H1 (cell line): Measurements from ENCODE around the gene SFMBT2. TPM values are rescaled to one million over a fixed set of nuclear protein-coding genes. Genes with fewer than 3 reads are reported as not detected.

ENCODE experiments used
- CTCF ChIA-PET: fragments of 300-600 bp; sonication (Branson Sonifier 250); formaldehyde crosslinking; loops from one replicate; lab custom pipeline; 2021; ENCODE audit not compliant: partially characterized antibody; lab: Charles Lee
- POLR2A ChIA-PET: fragments of 300-600 bp; sonication (Branson Sonifier 250); formaldehyde crosslinking; loops from one replicate; lab custom pipeline; 2021; ENCODE audit warnings: inconsistent platforms; ENCODE audit not compliant: partially characterized antibody; lab: Charles Lee
- DNase-seq, 2 experiments: peaks; one replicate each; pipeline versions ENCODE4 v3.0.0 to v3.0.0-alpha.2; 2010 to 2022; ENCODE audit warnings: low spot score in 2 of 2, low read depth in 1 of 2, mixed read lengths in 1 of 2
- FAIRE-seq: peaks from 2 replicates; lab custom pipeline; 2011; peaks lifted over from hg19 to GRCh38; lab: Jason Lieb, UNC
- H2AFZ ChIP-seq: 2 replicates; pipeline ENCODE4 v1.8.1; 2012; ENCODE audit warnings: low read length, inconsistent platforms
- H2AK5ac ChIP-seq: 2 replicates; pipeline ENCODE4 v1.6.1; 2013; ENCODE audit warnings: low read depth, low read length
- H2BK120ac ChIP-seq: replicated peaks from 2 replicates; pipeline ENCODE3; 2013; ENCODE audit warnings: low read depth, low read length, inconsistent platforms
- H2BK12ac ChIP-seq: 2 replicates; pipeline ENCODE4 v1.6.1; 2013; ENCODE audit warnings: low read depth, low read length
- H2BK15ac ChIP-seq: 2 replicates; pipeline ENCODE4 v1.6.1; 2013; ENCODE audit warnings: low read length
- H2BK20ac ChIP-seq: 2 replicates; pipeline ENCODE4 v1.6.1; 2013; ENCODE audit warnings: low read length
- H2BK5ac ChIP-seq: 2 replicates; pipeline ENCODE4 v1.6.1; 2013; ENCODE audit warnings: low read depth, low read length
- H3K14ac ChIP-seq: 2 replicates; pipeline ENCODE4 v1.6.1; 2013; ENCODE audit warnings: inconsistent platforms; ENCODE audit not compliant: insufficient read length
- H3K18ac ChIP-seq: 2 replicates; pipeline ENCODE4 v1.6.1; 2013; ENCODE audit warnings: low read length; ENCODE audit errors: extremely low read depth
- H3K23ac ChIP-seq: 2 replicates; pipeline ENCODE4 v1.6.1; 2013; ENCODE audit warnings: inconsistent platforms; ENCODE audit not compliant: insufficient read length
- H3K23me2 ChIP-seq: 2 replicates; pipeline ENCODE4 v1.6.1; 2013; ENCODE audit warnings: low read depth, low read length
- H3K27ac ChIP-seq: 2 replicates; pipeline ENCODE4 v1.6.1; 2011; ENCODE audit warnings: low read depth, low read length, inconsistent platforms
- H3K27me3 ChIP-seq, 4 experiments: replicated peaks in 1 of 4; 1 replicate in 1 of 4; 2 replicates in 3 of 4; pipeline versions ENCODE4 v1.6.1 to v1.8.1; 2011 to 2013; ENCODE audit warnings: low read length in 3 of 4, mild to moderate bottlenecking in 3 of 4, inconsistent platforms in 2 of 4, mixed read lengths in 2 of 4, moderate library complexity in 1 of 4; ENCODE audit not compliant: control insufficient read depth in 3 of 4, insufficient read depth in 3 of 4; ENCODE audit errors: extremely low read depth in 1 of 4
- H3K36me3 ChIP-seq, 4 experiments: 2 replicates each; pipeline versions ENCODE4 v1.6.1 to v1.8.1; 2011 to 2013; ENCODE audit warnings: mild to moderate bottlenecking in 4 of 4, low read length in 3 of 4, moderate library complexity in 2 of 4, control low read depth in 1 of 4, inconsistent platforms in 1 of 4; ENCODE audit not compliant: insufficient read depth in 4 of 4, control insufficient read depth in 2 of 4
- H3K4ac ChIP-seq: replicated peaks from 2 replicates; pipeline ENCODE3; 2013; ENCODE audit warnings: low read length, low read depth, mixed read lengths, inconsistent platforms; ENCODE audit not compliant: insufficient read length
- H3K4me1 ChIP-seq, 4 experiments: replicated peaks in 1 of 4; 1 replicate in 1 of 4; 2 replicates in 3 of 4; pipeline versions ENCODE4 v1.6.1 to v1.8.1; 2011 to 2013; ENCODE audit warnings: low read length in 3 of 4, inconsistent platforms in 2 of 4, mixed read lengths in 1 of 4; ENCODE audit not compliant: insufficient read depth in 4 of 4, control insufficient read depth in 3 of 4
- H3K4me2 ChIP-seq, 2 experiments: 2 replicates each; pipeline versions ENCODE4 v1.6.1 to v1.8.1; 2011 to 2013; ENCODE audit warnings: low read depth in 2 of 2, low read length in 2 of 2, control low read depth in 1 of 2, inconsistent platforms in 1 of 2, mild to moderate bottlenecking in 1 of 2; ENCODE audit not compliant: insufficient read depth in 1 of 2
- H3K4me3 ChIP-seq, 4 experiments: fragments of 200-600, 300-600 bp in 1 of 4; sonication (generic), shearing (Covaris generic), sonication (Bioruptor Twin) in 1 of 4; 2 replicates each; pipeline versions ENCODE4 v1.5.1 to v1.8.1; 2011 to 2016; ENCODE audit warnings: low read length in 4 of 4, low read depth in 3 of 4, control low read depth in 2 of 4, inconsistent platforms in 2 of 4, mild to moderate bottlenecking in 2 of 4, mixed read lengths in 1 of 4, moderate library complexity in 1 of 4; ENCODE audit not compliant: insufficient read depth in 2 of 4; ENCODE audit errors: extremely low read depth in 1 of 4
- H3K56ac ChIP-seq: replicated peaks from 2 replicates; pipeline ENCODE3; 2013; ENCODE audit warnings: low read depth, mild to moderate bottlenecking, mixed read lengths, low read length, inconsistent platforms; ENCODE audit not compliant: insufficient read length
- H3K79me1 ChIP-seq: 2 replicates; pipeline ENCODE4 v1.6.1; 2013; ENCODE audit warnings: low read depth, low read length, control low read depth
- H3K79me2 ChIP-seq, 2 experiments: 2 replicates each; pipeline versions ENCODE4 v1.6.1 to v1.8.1; 2012 to 2013; ENCODE audit warnings: low read length in 2 of 2, mild to moderate bottlenecking in 2 of 2, inconsistent platforms in 1 of 2; ENCODE audit not compliant: insufficient read depth in 2 of 2, control insufficient read depth in 1 of 2
- H3K9ac ChIP-seq, 4 experiments: replicated peaks in 1 of 4; 1 replicate in 1 of 4; 2 replicates in 3 of 4; pipeline versions ENCODE4 v1.6.1 to v1.8.1; 2011 to 2013; ENCODE audit warnings: low read depth in 3 of 4, low read length in 3 of 4, control low read depth in 2 of 4, mild to moderate bottlenecking in 2 of 4, moderate library complexity in 2 of 4, inconsistent platforms in 1 of 4; ENCODE audit errors: extremely low read depth in 1 of 4
- H3K9me3 ChIP-seq, 2 experiments: 2 replicates each; pipeline versions ENCODE4 v1.6.1 to v1.8.1; 2012 to 2013; ENCODE audit warnings: mild to moderate bottlenecking in 2 of 2, moderate library complexity in 2 of 2, control low read depth in 1 of 2, inconsistent platforms in 1 of 2, low read depth in 1 of 2, low read length in 1 of 2, mixed read lengths in 1 of 2; ENCODE audit not compliant: insufficient read depth in 2 of 2
- H4K20me1 ChIP-seq, 2 experiments: replicated peaks in 1 of 2; 2 replicates each; pipeline versions ENCODE3 to v1.8.1; 2011 to 2013; ENCODE audit warnings: inconsistent platforms in 2 of 2, low read length in 2 of 2, mild to moderate bottlenecking in 1 of 2; ENCODE audit not compliant: insufficient read depth in 2 of 2, control insufficient read depth in 1 of 2
- H4K5ac ChIP-seq: 2 replicates; pipeline ENCODE4 v1.6.1; 2013; ENCODE audit warnings: low read length, low read depth, mixed read lengths, inconsistent platforms; ENCODE audit not compliant: insufficient read length
- H4K8ac ChIP-seq: 2 replicates; pipeline ENCODE4 v1.8.0; 2013; ENCODE audit warnings: mild to moderate bottlenecking, moderate library complexity, low read length, inconsistent platforms; ENCODE audit not compliant: insufficient read depth; ENCODE audit errors: extremely low read depth
- H4K91ac ChIP-seq: replicated peaks from 2 replicates; pipeline ENCODE3; 2013; ENCODE audit warnings: low read length, mixed read lengths, inconsistent platforms; ENCODE audit not compliant: insufficient read length
- ASH2L ChIP-seq: fragments of 200-600, 300-600 bp; sonication (generic); IDR thresholded peaks from one replicate; pipeline ENCODE4 v1.7.1; 2017; ENCODE audit warnings: low read length
- BACH1 ChIP-seq: IDR thresholded peaks from 2 replicates; pipeline ENCODE4 v1.6.1; 2012; ENCODE audit warnings: low read length, improper control_type of control experiment
- BRCA1 ChIP-seq: IDR thresholded peaks from 2 replicates; pipeline ENCODE4 v1.6.1; 2012; ENCODE audit warnings: low read depth, low read length, improper control_type of control experiment
- CTBP2 ChIP-seq: IDR thresholded peaks from 2 replicates; pipeline ENCODE4 v1.7.0; 2011; ENCODE audit warnings: borderline replicate concordance, mild to moderate bottlenecking, moderate library complexity, mixed read lengths, low read length; ENCODE audit not compliant: insufficient read depth, insufficient read length
- E2F6 ChIP-seq: IDR thresholded peaks from 2 replicates; pipeline ENCODE4 v1.6.1; 2012; ENCODE audit warnings: inconsistent platforms
- EZH2 ChIP-seq: fragments of 200-600 bp; sonication (generic); IDR thresholded peaks from 2 replicates; pipeline ENCODE4 v1.7.1; 2012; ENCODE audit warnings: low read depth, mild to moderate bottlenecking, moderate library complexity, low read length, inconsistent platforms; ENCODE audit not compliant: severe bottlenecking
- JUND ChIP-seq: IDR thresholded peaks from 2 replicates; pipeline ENCODE4 v1.6.1; 2011; ENCODE audit warnings: mild to moderate bottlenecking, improper control_type of control experiment, low read length
- MAX ChIP-seq: IDR thresholded peaks from 2 replicates; pipeline ENCODE4 v1.6.1; 2012; ENCODE audit warnings: inconsistent platforms
- NANOG ChIP-seq: IDR thresholded peaks from 2 replicates; pipeline ENCODE4 v1.6.1; 2011; ENCODE audit warnings: low read length, low read depth, mild to moderate bottlenecking, inconsistent platforms; ENCODE audit not compliant: insufficient read depth, poor library complexity, severe bottlenecking
- POLR2A ChIP-seq, 2 experiments: IDR thresholded peaks; 1 replicate in 1 of 2; 2 replicates in 1 of 2; pipeline ENCODE4 v1.6.1; 2011; ENCODE audit warnings: low read depth in 2 of 2, low read length in 2 of 2, mild to moderate bottlenecking in 2 of 2; ENCODE audit errors: control extremely low read depth in 1 of 2
- RFX5 ChIP-seq: IDR thresholded peaks from 2 replicates; pipeline ENCODE4 v1.6.1; 2011; ENCODE audit warnings: low read depth, low read length, improper control_type of control experiment, borderline replicate concordance
- SAP30 ChIP-seq: fragments of 300-600 bp; sonication (generic); IDR thresholded peaks from 2 replicates; pipeline ENCODE4 v1.7.1; 2012; ENCODE audit warnings: low read length, moderate library complexity, mild to moderate bottlenecking, inconsistent platforms; ENCODE audit not compliant: insufficient read depth, insufficient replicate concordance
- SP2 ChIP-seq: IDR thresholded peaks from 2 replicates; pipeline ENCODE4 v1.6.1; 2012; ENCODE audit warnings: mild to moderate bottlenecking, low read length, inconsistent platforms
- TBP ChIP-seq: IDR thresholded peaks from 2 replicates; pipeline ENCODE4 v1.6.1; 2011; ENCODE audit warnings: low read depth, low read length, improper control_type of control experiment
- WGBS, 2 experiments: shearing (Covaris generic) in 1 of 2; methylation state at CpG; one replicate each; pipeline versions ENCODE4 v1.1.6 to v1.1.7; 2013 to 2015; ENCODE audit warnings: low lambda C conversion rate in 2 of 2, mixed read lengths in 2 of 2, inconsistent platforms in 1 of 2, low coverage in 1 of 2, missing lambda C conversion rate in 1 of 2; ENCODE audit not compliant: insufficient replicate concordance in 2 of 2, insufficient coverage in 1 of 2, insufficient read length in 1 of 2; ENCODE audit errors: extremely low coverage in 1 of 2, missing lambda C conversion rate in 1 of 2; 5-methylcytosine and 5-hydroxymethylcytosine counted together
- polyA plus RNA-seq, 7 experiments: library from polyadenylated mRNA; depleted of rRNA in 3 of 7; stranded (reverse) in 5 of 7; unstranded in 2 of 7; fragments of >200 nt in 5 of 7; fragments of 200-250 nt in 2 of 7; gene quantifications; 1 replicate in 5 of 7; 2 replicates in 1 of 7; 4 replicates in 1 of 7; pipeline versions ENCODE4 v1.2.1 to v1.2.3, GENCODE V29; 2011 to 2013; ENCODE audit warnings: missing spikeins in 2 of 7, mixed read lengths in 2 of 7
- total RNA-seq: library from RNA; stranded (reverse); fragmentation: NEBNext Ultra II Directional; extraction: Animal tissue kit (Norgen Biotek cat#: 25700); gene quantifications from 2 replicates; pipeline ENCODE4 v1.2.1, GENCODE V29; 2021

The SFMBT2 gene
- total and polyA plus RNA-seq, 2 of the 8 experiments (the other 6 are each of a cell fraction or from before 2014, with no cell fraction given) = 2.9 to 11.0 TPM

GRCh38 chr10:7433861-7434260 lies 23.0 kb upstream of the SFMBT2 start:
- no peak overlapping the region for H4K91ac ChIP-seq
- TF ChIP-seq JUND (no peak), POLR2A (IDR thresholded peaks at IDR 0.05; ENCODE audit: control extremely low read depth in 1 of 2, low read depth in 2 of 2, low read length in 2 of 2) (no peak), BRCA1 (no peak), CTBP2 (no peak), E2F6 (no peak), SAP30 (no peak), NANOG (no peak), EZH2 (no peak), SP2 (no peak), ASH2L (no peak), TBP (no peak), MAX (no peak), BACH1 (no peak), RFX5 (no peak)

More at GRCh38 chr10:7433861-7434260, 23.0 kb upstream of the SFMBT2 start:
- Histone ChIP-seq H2AFZ (no peak overlapping the region), H2BK120ac (no peak overlapping the region), H3K9ac (no peak overlapping the region), H3K27me3 (no peaks in the 10 kb centered on the region; a peak in 1 of 7 replicates), H3K9me3 (no peaks in the 10 kb centered on the region), H3K4me1 (peaks cover 0 to 19% (median 6%) of the 10 kb centered on the region in 4 experiments; a peak in 6 of 7 replicates), H2BK5ac (no peak overlapping the region), H2AK5ac (no peak overlapping the region), H3K79me2 (no peaks in the 10 kb centered on the region), H3K79me1 (no peaks in the 10 kb centered on the region), H3K23ac (no peak overlapping the region), H3K14ac (no peak overlapping the region), H2BK15ac (no peak overlapping the region), H3K4me2 (0 out of 4 replicates have a peak overlapping the region, but pooled peaks have one; percentile 6 to 8), H3K4me3 (peak overlapping the region in 1 of 4 experiments; percentile 3; a peak in 1 of 8 replicates), H3K56ac (no peak overlapping the region), H3K27ac (no peak overlapping the region), H2BK20ac (no peak overlapping the region), H3K4ac (no peak overlapping the region), H3K23me2 (no peaks in the 10 kb centered on the region), H4K5ac (no peak overlapping the region), H4K8ac (no peak overlapping the region), H3K18ac (no peak overlapping the region), H2BK12ac (no peak overlapping the region), H4K20me1 (no peaks in the 10 kb centered on the region), H3K36me3 (no peaks in the 10 kb centered on the region)
- FAIRE-seq (no peak), DNase-seq (no peak)
- 71% methylated on average over 4 of the region's 8 CpGs; no CpG with 5 or more reads in 1 of the 2 experiments for WGBS, 2 experiments
- ChIA-PET POLR2A (no interaction called here), CTCF (interaction anchor here (0.6 to 1.3 kb wide), 2 partner anchors 24 to 380 kb away, joined by 3 to 4 read pairs; no protein-coding TSS in a partner anchor)
